T-helper 1 cell treated with Interleukin-12 subunit alpha and Interleukin-12 subunit beta and Interleukin-4 antibody, amounts not matched to agents 30 μg/mL and 1 μg/mL, for 36 hours (primary cell): ENCODE measurements around the gene CYCS.
"Not testable (repeated sequence)": the region's sequence is repeated elsewhere in the genome, so short reads cannot be mapped to it uniquely, and the experiment has no call there.

Source experiments
- H3K27ac Mint-ChIP-seq: one replicate; pipeline ENCODE4 v1.8.0; 2021; ENCODE audit warnings: mild to moderate bottlenecking, mixed read lengths
- H3K27me3 Mint-ChIP-seq: one replicate; pipeline ENCODE4 v1.8.0; 2021; ENCODE audit warnings: low read depth, mixed read lengths
- H3K36me3 Mint-ChIP-seq: one replicate; pipeline ENCODE4 v1.8.0; 2021; ENCODE audit warnings: low read depth, mixed read lengths
- H3K4me1 Mint-ChIP-seq: one replicate; pipeline ENCODE4 v1.8.0; 2021; ENCODE audit warnings: low read depth, mixed read lengths
- H3K4me3 Mint-ChIP-seq: one replicate; pipeline ENCODE4 v1.8.0; 2021; ENCODE audit warnings: mild to moderate bottlenecking, moderate library complexity, mixed read lengths
- H3K9me3 Mint-ChIP-seq: one replicate; pipeline ENCODE4 v1.8.0; 2021; ENCODE audit warnings: mixed read lengths

The CYCS gene

DNA sequence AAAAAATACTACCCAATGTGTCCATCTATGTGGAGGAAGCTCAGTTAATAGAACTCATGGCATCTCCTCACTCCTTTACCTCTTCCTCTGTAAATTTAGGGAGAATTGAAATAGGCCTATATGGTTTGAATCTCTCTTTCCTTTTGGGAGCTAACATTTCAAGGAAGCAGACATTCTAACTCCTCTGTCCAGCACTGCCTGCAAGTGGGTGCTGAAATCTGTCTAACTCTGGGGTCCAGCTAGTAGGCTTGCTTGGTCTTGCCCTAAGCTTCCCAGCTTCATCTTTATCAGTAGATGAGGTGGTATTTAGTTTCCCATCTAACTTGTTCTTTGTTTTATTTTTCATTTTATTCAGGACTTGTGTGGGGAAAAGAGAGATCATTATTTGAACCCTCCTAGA, 23.2 kb downstream of the CYCS start:
- no peaks in the 10 kb centered on the region for H3K9me3 Mint-ChIP-seq
- no peak overlapping the region for H3K27ac Mint-ChIP-seq
- peaks cover 3% of the 10 kb centered on the region for H3K27me3 Mint-ChIP-seq
- H3K36me3 Mint-ChIP-seq: no peaks in the 10 kb centered on the region
- no peaks in the 10 kb centered on the region for H3K4me1 Mint-ChIP-seq
- H3K4me3 Mint-ChIP-seq: no peak overlapping the region

DNA sequence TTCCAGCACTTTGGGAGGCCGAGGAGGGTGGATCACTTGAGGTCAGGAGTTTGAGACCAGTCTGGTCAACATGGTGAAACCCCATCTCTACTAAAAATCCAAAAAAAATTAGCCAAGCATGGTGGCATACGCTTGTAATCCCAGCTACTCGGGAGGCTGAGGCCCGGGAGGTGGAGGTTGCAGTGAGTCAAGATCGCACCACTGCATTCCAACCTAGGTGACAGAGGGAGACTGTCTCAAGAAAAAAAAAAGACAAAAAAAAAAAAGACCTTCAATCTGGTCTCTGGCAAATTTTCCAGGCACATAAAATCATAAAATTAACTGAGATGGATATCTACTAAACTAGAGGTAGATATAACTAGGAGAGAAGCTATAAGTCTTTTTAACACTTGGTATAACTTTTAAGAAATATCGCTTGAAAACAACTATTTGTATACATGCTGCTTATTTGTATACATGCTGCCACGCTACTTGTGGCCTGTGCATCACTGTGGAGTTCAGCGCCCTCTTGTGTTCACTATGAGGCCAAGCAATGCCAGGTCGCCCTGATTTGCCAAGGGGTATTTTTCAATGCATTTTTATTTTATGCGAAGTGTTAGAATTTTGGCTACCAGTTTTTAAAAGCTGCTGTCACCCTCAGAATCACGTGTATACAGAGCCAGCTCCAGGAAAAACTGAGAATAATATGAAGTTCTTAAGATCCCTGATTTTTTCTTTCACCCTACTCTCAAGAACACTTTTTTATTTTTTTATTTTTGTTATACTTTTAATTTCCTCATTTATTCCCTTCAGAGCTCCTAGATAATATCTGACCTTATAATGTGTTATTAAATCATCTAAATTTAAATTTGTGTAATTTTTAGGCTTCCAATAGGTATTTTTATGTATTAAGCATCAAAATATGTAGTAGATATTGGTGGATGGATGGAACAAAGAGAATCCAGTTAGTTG, 26.7 kb downstream of the CYCS start:
- Mint-ChIP-seq H3K4me1 (peaks cover 5% of the 10 kb centered on the region), H3K27ac (no peak overlapping the region), H3K27me3 (peaks cover 3% of the 10 kb centered on the region), H3K4me3 (no peak overlapping the region), H3K36me3 (no peaks in the 10 kb centered on the region), H3K9me3 (no peaks in the 10 kb centered on the region)

- Mint-ChIP-seq H3K36me3 (no peaks in the 10 kb centered on the region), H3K27ac (no peak overlapping the region)
These were observed 29.3 kb downstream of the CYCS start for GRCh38 chr7:25095516-25096345.

GRCh38 chr7:25093268-25093826, 31.7 kb downstream of the CYCS start:
- no peaks in the 10 kb centered on the region for H3K36me3 Mint-ChIP-seq
- no peaks in the 10 kb centered on the region for H3K9me3 Mint-ChIP-seq
- H3K27me3 Mint-ChIP-seq: peaks cover 7% of the 10 kb centered on the region
- H3K4me1 Mint-ChIP-seq: peaks cover 7% of the 10 kb centered on the region
- H3K27ac Mint-ChIP-seq: no peak overlapping the region
- H3K4me3 Mint-ChIP-seq: no peak overlapping the region

More at GRCh38 chr7:25095516-25096345, 29.3 kb downstream of the CYCS start:
- no peak overlapping the region for H3K4me3 Mint-ChIP-seq
- H3K4me1 Mint-ChIP-seq: peaks cover 7% of the 10 kb centered on the region
- H3K27me3 Mint-ChIP-seq: peaks cover 7% of the 10 kb centered on the region
- H3K9me3 Mint-ChIP-seq: no peaks in the 10 kb centered on the region

- Mint-ChIP-seq H3K4me1 (peaks cover 7% of the 10 kb centered on the region), H3K4me3 (no peak overlapping the region), H3K27me3 (peaks cover 11% of the 10 kb centered on the region), H3K9me3 (no peaks in the 10 kb centered on the region), H3K27ac (no peak overlapping the region), H3K36me3 (no peaks in the 10 kb centered on the region)
These were observed 33.3 kb downstream of the CYCS start for GRCh38 chr7:25091779-25092178.

GRCh38 chr7:25091176-25091575, 33.9 kb downstream of the CYCS start:
- Mint-ChIP-seq H3K4me1 (peaks cover 7% of the 10 kb centered on the region), H3K9me3 (no peaks in the 10 kb centered on the region)

DNA sequence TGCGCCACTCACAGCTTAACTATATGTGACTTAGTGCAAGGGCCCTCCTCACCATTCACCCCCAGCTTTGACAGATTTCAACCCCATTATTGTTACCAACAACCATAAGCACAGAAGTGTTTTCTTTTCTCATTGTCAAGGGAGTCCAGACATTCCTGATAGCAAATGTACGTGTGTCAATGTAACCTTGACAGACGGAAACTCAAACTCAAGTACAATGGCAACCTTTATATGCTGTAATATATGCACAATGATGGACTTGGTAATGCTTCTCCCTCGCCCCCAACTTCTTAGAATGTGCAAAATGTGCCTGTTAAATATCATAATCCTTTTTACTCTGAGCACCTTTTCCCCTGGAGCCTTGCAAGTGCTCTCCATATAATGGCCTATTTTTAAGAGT, 34.7 kb downstream of the CYCS start:
- H3K9me3 Mint-ChIP-seq: no peaks in the 10 kb centered on the region
- H3K27me3 Mint-ChIP-seq: peaks cover 9% of the 10 kb centered on the region
- no peak overlapping the region for H3K27ac Mint-ChIP-seq
- H3K4me3 Mint-ChIP-seq: no peak overlapping the region
- no peaks in the 10 kb centered on the region for H3K36me3 Mint-ChIP-seq
- H3K4me1 Mint-ChIP-seq: peaks cover 7% of the 10 kb centered on the region

More at GRCh38 chr7:25091176-25091575, 33.9 kb downstream of the CYCS start:
- H3K36me3 Mint-ChIP-seq: no peaks in the 10 kb centered on the region
- peaks cover 11% of the 10 kb centered on the region for H3K27me3 Mint-ChIP-seq
- H3K4me3 Mint-ChIP-seq: no peak overlapping the region
- no peak overlapping the region for H3K27ac Mint-ChIP-seq

DNA sequence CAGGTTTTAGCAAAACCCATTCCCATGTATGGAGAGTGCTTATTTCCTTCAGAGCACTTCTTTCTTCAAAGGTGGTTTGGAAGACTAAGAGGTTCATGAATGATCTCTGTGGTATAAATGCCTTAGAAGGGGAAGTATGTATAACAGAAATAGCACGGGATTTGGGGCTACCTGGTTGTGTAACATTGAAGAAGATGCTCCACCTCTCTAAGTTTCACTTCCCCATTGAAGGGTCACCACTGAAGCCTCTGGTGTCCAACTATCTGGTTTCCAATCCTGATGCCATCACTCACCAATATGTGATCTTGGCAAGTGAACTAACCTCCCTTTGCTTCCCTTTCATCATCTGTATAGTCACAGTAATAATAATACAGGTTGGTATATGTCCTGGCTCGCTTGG, 37.2 kb downstream of the CYCS start:
- H3K27me3 Mint-ChIP-seq: peaks cover 7% of the 10 kb centered on the region

DNA sequence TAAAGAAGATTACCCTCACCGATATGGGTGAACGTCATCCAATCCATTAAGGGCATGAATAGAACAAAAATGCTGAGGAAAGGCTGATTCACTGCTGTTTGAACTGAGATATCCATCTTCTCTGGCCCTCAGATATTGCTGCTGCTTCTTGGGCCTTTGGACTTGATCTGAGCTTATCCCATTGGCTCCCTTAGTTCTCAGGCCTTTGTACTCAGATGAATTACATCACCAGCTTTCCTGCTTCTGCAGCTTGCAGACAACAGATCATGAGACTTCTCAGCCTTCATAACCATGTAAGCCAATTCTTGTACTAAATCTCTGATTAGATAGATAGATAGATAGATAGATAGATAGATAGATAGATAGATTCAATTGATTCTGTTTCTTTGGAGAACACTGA, 40.2 kb downstream of the CYCS start:
- Mint-ChIP-seq H3K9me3 (no peaks in the 10 kb centered on the region), H3K4me3 (no peak overlapping the region), H3K27me3 (peaks cover 15% of the 10 kb centered on the region), H3K27ac (no peak overlapping the region), H3K4me1 (no peaks in the 10 kb centered on the region), H3K36me3 (no peaks in the 10 kb centered on the region)

More for the DNA sequence above, 37.2 kb downstream of the CYCS start:
- no peaks in the 10 kb centered on the region for H3K4me1 Mint-ChIP-seq
- H3K27ac Mint-ChIP-seq: no peak overlapping the region
- no peaks in the 10 kb centered on the region for H3K9me3 Mint-ChIP-seq
- H3K36me3 Mint-ChIP-seq: no peaks in the 10 kb centered on the region
- no peak overlapping the region for H3K4me3 Mint-ChIP-seq

- no peaks in the 10 kb centered on the region for H3K9me3 Mint-ChIP-seq
- no peak overlapping the region for H3K4me3 Mint-ChIP-seq
- no peaks in the 10 kb centered on the region for H3K4me1 Mint-ChIP-seq
- no peak overlapping the region for H3K27ac Mint-ChIP-seq
- H3K36me3 Mint-ChIP-seq: no peaks in the 10 kb centered on the region
- H3K27me3 Mint-ChIP-seq: peaks cover 16% of the 10 kb centered on the region
These were observed 41.9 kb downstream of the CYCS start for GRCh38 chr7:25083201-25083600.

- H3K27me3 Mint-ChIP-seq: peaks cover 22% of the 10 kb centered on the region
- not testable (repeated sequence) for H3K36me3 Mint-ChIP-seq, H3K4me1 Mint-ChIP-seq, H3K9me3 Mint-ChIP-seq, H3K4me3 Mint-ChIP-seq, H3K27ac Mint-ChIP-seq
These were observed 43.0 kb downstream of the CYCS start for GRCh38 chr7:25082041-25082440.

- Mint-ChIP-seq H3K27ac (no peak overlapping the region), H3K4me3 (no peak overlapping the region), H3K27me3 (peaks cover 14% of the 10 kb centered on the region), H3K4me1 (peaks cover 10% of the 10 kb centered on the region), H3K36me3 (no peaks in the 10 kb centered on the region), H3K9me3 (no peaks in the 10 kb centered on the region)
These were observed 48.0 kb downstream of the CYCS start for GRCh38 chr7:25077096-25077495.

DNA sequence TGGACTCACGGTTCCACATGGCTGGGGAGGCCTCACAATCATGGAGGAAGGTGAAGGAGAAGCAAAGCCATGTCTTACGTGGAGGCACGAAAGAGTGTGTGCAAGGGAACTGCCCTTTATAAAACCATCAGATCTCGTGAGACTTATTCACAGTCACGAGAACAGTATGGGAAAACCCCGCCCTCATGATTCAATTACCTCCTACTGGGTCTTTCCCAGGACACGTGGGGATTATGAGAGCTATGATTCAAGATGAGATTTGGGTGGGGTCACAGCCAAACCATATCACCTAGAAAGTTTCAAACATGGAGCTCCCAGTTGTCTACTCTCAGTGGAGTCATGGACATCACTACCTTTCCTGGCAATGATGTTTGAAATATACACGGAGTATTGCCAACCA, 49.6 kb downstream of the CYCS start:
- Mint-ChIP-seq H3K9me3 (no peaks in the 10 kb centered on the region), H3K4me3 (no peak overlapping the region)

GRCh38 chr7:25073451-25073850, 51.6 kb downstream of the CYCS start:
- Mint-ChIP-seq H3K27me3 (peaks cover 12% of the 10 kb centered on the region), H3K27ac (no peak overlapping the region), H3K4me1 (peaks cover 19% of the 10 kb centered on the region), H3K9me3 (no peaks in the 10 kb centered on the region), H3K4me3 (no peak overlapping the region), H3K36me3 (no peaks in the 10 kb centered on the region)

More for the DNA sequence above, 49.6 kb downstream of the CYCS start:
- Mint-ChIP-seq H3K27me3 (peaks cover 12% of the 10 kb centered on the region), H3K4me1 (peaks cover 10% of the 10 kb centered on the region), H3K27ac (no peak overlapping the region), H3K36me3 (no peaks in the 10 kb centered on the region)
